Activated CD4-positive, alpha-beta memory T cell treated with anti-CD3 and anti-CD28 coated beads for 36 hours (primary cell): Measurements from ENCODE around the gene POLR3H. TPM values are rescaled to one million over a fixed set of nuclear protein-coding genes. Genes with fewer than 3 reads are reported as not detected.

Experiments
- CTCF ChIA-PET: fragments of 350-600 bp; sonication (Branson Sonifier 250); formaldehyde crosslinking; loops from one replicate; lab custom pipeline; 2021; ENCODE audit warnings: antibody characterized with exemption, inconsistent platforms; lab: Charles Lee
- POLR2A ChIA-PET: fragments of 350-600 bp; sonication (Branson Sonifier 250); formaldehyde crosslinking; loops from one replicate; lab custom pipeline; 2021; ENCODE audit warnings: antibody characterized with exemption; lab: Charles Lee
- DNase-seq: peaks from one replicate; pipeline ENCODE4 v3.0.0-alpha.2; 2020
- H3K27ac Mint-ChIP-seq: one replicate; pipeline ENCODE4 v1.8.0; 2021; ENCODE audit warnings: mixed read lengths
- H3K27me3 Mint-ChIP-seq: one replicate; pipeline ENCODE4 v1.8.0; 2021; ENCODE audit warnings: mixed read lengths
- H3K36me3 Mint-ChIP-seq: one replicate; pipeline ENCODE4 v1.8.0; 2021; ENCODE audit warnings: mixed read lengths
- H3K4me1 Mint-ChIP-seq: one replicate; pipeline ENCODE4 v1.8.0; 2021; ENCODE audit warnings: low read depth, mixed read lengths
- H3K4me3 Mint-ChIP-seq: one replicate; pipeline ENCODE4 v1.8.0; 2021; ENCODE audit warnings: mild to moderate bottlenecking, mixed read lengths
- H3K9me3 Mint-ChIP-seq: one replicate; pipeline ENCODE4 v1.8.0; 2021; ENCODE audit warnings: mixed read lengths
- intact Hi-C: fragments of 100-400 bp; cut with micrococcal nuclease; formaldehyde crosslinking; loops from one replicate; pipeline ENCODE4 v1.15.1; 2023
- total RNA-seq, 2 experiments: library from RNA; stranded (reverse); gene quantifications; one replicate each; pipeline ENCODE4 v1.2.3, GENCODE V29; 2021

The POLR3H gene
- total RNA-seq, 2 experiments from 2014 or later = 23.3 to 23.8 TPM

GRCh38 chr22:41488076-41488475 lies 56.2 kb downstream of the POLR3H start:
- H3K27me3 Mint-ChIP-seq = no peaks in the 10 kb centered on the region
- no peaks in the 10 kb centered on the region for H3K9me3 Mint-ChIP-seq
- ChIA-PET CTCF (interaction anchor here (1.5 kb wide), 1 partner anchor 85 kb away, joined by 5 read pairs; no protein-coding TSS in a partner anchor), POLR2A (interaction anchor here (0.6 kb wide), 1 partner anchor 11 kb away, joined by 5 read pairs; no protein-coding TSS in a partner anchor)
- no peak overlapping the region for H3K27ac Mint-ChIP-seq
- no peaks in the 10 kb centered on the region for H3K36me3 Mint-ChIP-seq
- no peak for DNase-seq
- intact Hi-C loops = no loop called here
- peaks cover 15% of the 10 kb centered on the region for H3K4me1 Mint-ChIP-seq
- no peak overlapping the region for H3K4me3 Mint-ChIP-seq

- Mint-ChIP-seq H3K27me3 (no peaks in the 10 kb centered on the region), H3K4me1 (peaks cover 21% of the 10 kb centered on the region), H3K4me3 (no peak overlapping the region), H3K9me3 (no peaks in the 10 kb centered on the region), H3K27ac (no peak overlapping the region), H3K36me3 (no peaks in the 10 kb centered on the region)
- CTCF ChIA-PET = interaction anchor here (1.0 kb wide), 1 partner anchor 84 kb away, joined by 5 read pairs; no protein-coding TSS in a partner anchor
- intact Hi-C loops = no loop called here
- no peak for DNase-seq
- POLR2A ChIA-PET = interaction anchor here (0.5 to 0.6 kb wide), 2 partner anchors 10 to 175 kb away, joined by 3 read pairs; no protein-coding TSS in a partner anchor
Measured at GRCh38 chr22:41487037-41487935, 57.0 kb downstream of the POLR3H start.

DNA sequence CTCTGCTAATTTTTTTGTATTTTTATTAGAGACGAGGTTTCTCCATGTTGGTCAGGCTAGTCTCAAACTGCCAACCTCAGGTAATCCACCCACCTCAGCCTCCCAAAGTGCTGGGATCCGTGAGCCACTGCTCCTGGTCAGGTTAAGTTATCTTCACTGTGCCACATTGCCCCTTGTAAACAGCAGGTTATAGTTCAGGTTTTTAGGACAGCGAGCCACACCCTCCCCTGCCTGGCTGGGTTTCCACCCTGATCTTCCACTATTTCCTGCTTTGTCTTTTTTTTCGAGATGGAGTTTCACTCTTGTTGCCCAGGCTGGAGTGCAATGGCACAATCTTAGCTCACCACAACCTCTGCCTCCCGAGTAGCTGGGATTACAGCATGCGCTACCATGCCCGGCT lies 59.2 kb downstream of the POLR3H start:
- intact Hi-C loops = no loop called here
- no peak for DNase-seq
- Mint-ChIP-seq H3K4me3 (no peak overlapping the region), H3K27ac (no peak overlapping the region), H3K4me1 (peaks cover 35% of the 10 kb centered on the region), H3K27me3 (no peaks in the 10 kb centered on the region), H3K36me3 (no peaks in the 10 kb centered on the region), H3K9me3 (no peaks in the 10 kb centered on the region)
- ChIA-PET POLR2A (interaction anchor here (0.6 kb wide), 1 partner anchor 82 kb away, joined by 3 read pairs; no protein-coding TSS in a partner anchor), CTCF (no interaction called here)

DNA sequence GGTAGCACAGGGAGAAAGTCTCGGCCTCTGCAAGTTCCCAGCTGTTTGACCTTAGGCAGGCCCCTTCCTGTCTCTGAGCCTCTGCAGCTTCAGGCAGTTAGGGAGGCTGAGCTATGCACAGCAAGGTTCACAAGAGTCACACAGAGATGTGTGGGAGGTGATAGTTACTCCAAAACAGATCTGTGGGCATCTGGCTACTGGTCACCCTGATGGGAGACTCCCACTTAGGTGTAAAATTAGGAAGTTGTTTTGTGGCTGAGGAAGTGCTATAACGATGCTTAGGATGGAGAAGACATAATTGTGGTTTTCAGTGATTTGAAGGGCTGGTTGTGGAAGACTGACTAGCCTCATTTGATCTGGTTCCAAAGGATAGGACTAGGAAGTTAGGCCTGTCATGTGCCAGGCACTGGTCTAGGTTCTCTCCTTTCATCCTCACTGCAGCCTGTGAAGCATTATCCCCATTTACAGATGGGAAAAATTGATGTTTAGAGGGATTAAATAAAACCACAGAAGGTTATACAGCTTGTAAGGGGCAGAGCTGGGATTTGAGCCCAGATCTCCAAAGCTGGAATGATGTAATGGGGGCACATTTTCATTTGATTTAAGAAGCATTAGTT lies 61.8 kb downstream of the POLR3H start:
- Mint-ChIP-seq H3K36me3 (no peaks in the 10 kb centered on the region), H3K4me1 (peaks cover 42% of the 10 kb centered on the region), H3K9me3 (no peaks in the 10 kb centered on the region), H3K27ac (no peak overlapping the region), H3K27me3 (no peaks in the 10 kb centered on the region), H3K4me3 (no peak overlapping the region)
- intact Hi-C loops = no loop called here
- no peak for DNase-seq
- ChIA-PET POLR2A (interaction anchor here (0.6 kb wide), 1 partner anchor 14 kb away, joined by 3 read pairs; the partner anchor contains the start of gene PHF5A), CTCF (interaction anchor here (1.2 to 1.5 kb wide), 2 partner anchors 50 to 79 kb away, joined by 4 to 5 read pairs; no protein-coding TSS in a partner anchor)

- Mint-ChIP-seq H3K9me3 (no peaks in the 10 kb centered on the region), H3K27ac (no peak overlapping the region)
- POLR2A ChIA-PET = interaction anchor here (0.6 kb wide), 1 partner anchor 14 kb away, joined by 3 read pairs; the partner anchor contains the start of gene PHF5A
Measured at GRCh38 chr22:41481925-41482318, 62.3 kb downstream of the POLR3H start.

DNA sequence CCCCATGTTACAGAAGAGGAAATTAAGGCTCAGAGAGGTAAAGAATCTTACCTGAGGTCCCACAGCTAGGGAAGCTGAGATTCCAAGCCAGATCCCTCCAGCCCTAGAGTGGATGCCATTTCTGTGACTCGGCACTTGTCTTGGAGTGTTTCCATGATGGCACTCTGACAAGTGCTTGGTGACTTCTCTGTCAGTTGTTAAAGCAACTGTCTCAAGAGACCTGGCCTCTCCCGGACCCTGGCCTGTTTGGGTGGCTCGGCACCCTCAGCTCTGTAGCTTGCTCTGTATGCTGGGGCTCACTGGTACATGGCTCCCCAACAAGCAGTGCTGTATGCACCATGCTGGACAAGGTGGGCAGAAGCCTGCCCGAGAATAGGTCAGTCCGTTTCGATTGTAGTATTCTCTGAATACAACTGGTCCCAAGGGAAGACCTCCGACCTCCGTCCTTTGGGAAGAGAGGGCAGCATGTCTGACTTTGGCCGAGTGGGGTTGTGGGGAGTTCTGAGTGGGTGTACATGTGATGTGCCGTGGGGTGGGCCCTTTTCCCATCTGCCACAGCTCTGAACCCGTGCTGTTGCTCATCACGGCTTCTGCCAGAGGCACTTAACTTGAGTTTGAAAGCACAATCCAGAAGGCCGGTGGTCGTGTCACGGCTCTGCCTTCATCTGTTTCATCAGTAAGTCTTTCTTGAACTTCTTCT lies 63.0 kb downstream of the POLR3H start:
- Mint-ChIP-seq H3K27me3 (no peaks in the 10 kb centered on the region), H3K4me3 (no peak overlapping the region), H3K9me3 (no peaks in the 10 kb centered on the region), H3K36me3 (no peaks in the 10 kb centered on the region), H3K27ac (no peak overlapping the region), H3K4me1 (peaks cover 36% of the 10 kb centered on the region)
- ChIA-PET CTCF (interaction anchor here (1.2 to 1.5 kb wide), 3 partner anchors 51 to 78 kb away, joined by 4 to 5 read pairs (median 5); no protein-coding TSS in a partner anchor), POLR2A (no interaction called here)
- intact Hi-C loops = no loop called here
- DNase-seq = no peak

More at GRCh38 chr22:41481925-41482318, 62.3 kb downstream of the POLR3H start:
- Mint-ChIP-seq H3K27me3 (no peaks in the 10 kb centered on the region), H3K36me3 (no peaks in the 10 kb centered on the region), H3K4me3 (no peak overlapping the region), H3K4me1 (peaks cover 38% of the 10 kb centered on the region)
- no peak for DNase-seq
- intact Hi-C loops = no loop called here
- CTCF ChIA-PET = interaction anchor here (1.2 to 1.5 kb wide), 2 partner anchors 51 to 78 kb away, joined by 4 to 5 read pairs; no protein-coding TSS in a partner anchor

DNA sequence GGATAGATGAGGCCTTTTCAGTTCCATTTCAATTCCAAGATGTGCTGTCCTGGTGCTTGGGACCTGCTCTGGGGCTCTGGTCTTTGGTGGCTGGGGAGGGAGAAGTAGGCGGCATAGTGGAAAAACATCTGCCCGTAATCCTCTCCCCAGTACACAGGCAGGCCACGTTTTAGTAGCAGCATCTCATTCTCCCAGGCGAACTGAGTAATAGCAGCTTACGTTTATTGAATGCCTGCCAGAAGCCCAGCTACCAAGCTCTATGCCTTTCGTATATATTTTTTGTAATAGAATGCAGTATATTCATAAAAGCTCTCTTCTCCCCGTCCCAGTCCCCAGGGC lies 63.9 kb downstream of the POLR3H start:
- intact Hi-C loops = no loop called here
- Mint-ChIP-seq H3K27me3 (no peaks in the 10 kb centered on the region), H3K27ac (no peak overlapping the region), H3K4me1 (peaks cover 33% of the 10 kb centered on the region), H3K9me3 (no peaks in the 10 kb centered on the region), H3K36me3 (no peaks in the 10 kb centered on the region), H3K4me3 (no peak overlapping the region)
- POLR2A ChIA-PET = no interaction called here
- DNase-seq = no peak
- CTCF ChIA-PET = interaction anchor here (1.5 kb wide), 1 partner anchor 77 kb away, joined by 5 read pairs; no protein-coding TSS in a partner anchor

- no peaks in the 10 kb centered on the region for H3K27me3 Mint-ChIP-seq
- ChIA-PET POLR2A (no interaction called here), CTCF (interaction anchor here (0.8 to 1.6 kb wide), 3 partner anchors 11 to 76 kb away, joined by 3 to 6 read pairs (median 5); partner anchors contain the start of genes ACO2 and PHF5A)
- no peak overlapping the region for H3K4me3 Mint-ChIP-seq
- H3K27ac Mint-ChIP-seq = no peak overlapping the region
- DNase-seq = no peak
- H3K36me3 Mint-ChIP-seq = no peaks in the 10 kb centered on the region
- peaks cover 33% of the 10 kb centered on the region for H3K4me1 Mint-ChIP-seq
- no peaks in the 10 kb centered on the region for H3K9me3 Mint-ChIP-seq
- intact Hi-C loops = no loop called here
Measured at GRCh38 chr22:41479671-41480396, 64.4 kb downstream of the POLR3H start.

DNA sequence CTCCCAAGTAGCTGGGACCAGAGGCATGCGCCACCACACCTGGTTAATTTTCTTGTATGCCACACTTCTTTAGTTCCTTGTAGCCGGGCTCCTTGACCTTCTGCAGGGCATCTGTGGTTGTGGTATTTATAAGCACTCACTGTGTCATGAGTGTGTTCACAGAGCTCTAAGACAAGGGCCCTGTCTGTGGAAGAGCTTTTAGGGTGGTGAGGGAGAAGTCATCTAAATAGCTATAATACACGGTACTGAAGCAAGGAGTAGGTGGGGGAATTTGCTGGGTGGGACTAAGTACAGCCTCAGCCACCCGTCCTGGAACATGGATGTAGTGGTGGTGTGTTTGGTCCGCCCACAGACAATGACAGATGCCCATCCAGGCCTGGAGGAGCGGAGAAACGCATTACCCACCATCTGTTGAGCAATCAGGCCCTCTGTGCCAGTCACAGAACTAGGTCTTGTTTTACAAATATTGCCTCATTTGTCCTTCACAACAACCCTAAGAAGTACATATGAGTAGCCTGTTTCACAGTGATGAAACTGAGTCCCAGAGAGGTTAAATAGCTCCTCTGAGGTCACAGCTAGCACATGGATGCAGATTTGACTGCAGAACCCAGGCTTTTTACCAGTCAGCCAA lies 65.3 kb downstream of the POLR3H start:
- H3K4me1 Mint-ChIP-seq = peaks cover 33% of the 10 kb centered on the region
- peak; percentile 25 for DNase-seq
- no peak overlapping the region for H3K4me3 Mint-ChIP-seq
- intact Hi-C loops = no loop called here
- H3K27me3 Mint-ChIP-seq = no peaks in the 10 kb centered on the region
- H3K9me3 Mint-ChIP-seq = no peaks in the 10 kb centered on the region
- H3K27ac Mint-ChIP-seq = peak overlapping the region; percentile 8
- H3K36me3 Mint-ChIP-seq = peaks cover under 1% of the 10 kb centered on the region
- POLR2A ChIA-PET = interaction anchor here (0.9 kb wide), 1 partner anchor 31 kb away, joined by 5 read pairs; no protein-coding TSS in a partner anchor
- CTCF ChIA-PET = interaction anchor here (0.6 to 1.6 kb wide), 5 partner anchors 10 to 79 kb away, joined by 3 to 6 read pairs (median 3); partner anchors contain the start of genes ACO2 and PHF5A

DNA sequence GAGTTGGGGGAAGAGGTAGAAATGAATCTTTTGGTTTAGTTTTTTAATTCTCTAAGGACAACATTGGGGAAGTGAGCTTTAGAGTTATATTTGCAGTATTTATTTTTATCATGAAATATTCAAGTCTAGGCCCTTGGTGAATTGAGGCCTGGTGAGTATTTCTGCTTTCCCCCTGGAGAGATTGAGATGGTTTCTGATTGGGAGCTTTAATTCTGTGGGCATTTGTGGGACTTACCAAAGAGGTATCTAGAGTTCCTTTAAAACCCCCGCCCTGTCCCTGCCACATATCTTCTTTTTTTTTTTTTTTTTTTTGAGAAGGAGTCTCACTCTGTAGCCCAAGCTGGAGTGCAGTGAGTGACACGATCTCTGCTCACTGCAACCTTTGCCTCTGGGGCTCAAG lies 65.8 kb downstream of the POLR3H start:
- ChIA-PET POLR2A (interaction anchor here (0.9 kb wide), 1 partner anchor 30 kb away, joined by 5 read pairs; no protein-coding TSS in a partner anchor), CTCF (interaction anchor here (1.2 to 1.6 kb wide), 3 partner anchors 10 to 75 kb away, joined by 3 to 6 read pairs (median 4); partner anchors contain the start of genes ACO2 and PHF5A)
- H3K27me3 Mint-ChIP-seq = no peaks in the 10 kb centered on the region
- H3K4me3 Mint-ChIP-seq = no peak overlapping the region
- H3K9me3 Mint-ChIP-seq = no peaks in the 10 kb centered on the region
- intact Hi-C loops = no loop called here
- peaks cover 37% of the 10 kb centered on the region for H3K4me1 Mint-ChIP-seq
- H3K27ac Mint-ChIP-seq = peak overlapping the region; percentile 8
- DNase-seq = no peak
- peaks cover 1% of the 10 kb centered on the region for H3K36me3 Mint-ChIP-seq
